Activated CD8-positive, alpha-beta T cell treated with anti-CD3 and anti-CD28 coated beads, Interleukin-2, amount 10 ng/mL, durations not matched to agents 7 days and 5 days (primary cell): ENCODE measurements around the gene CD247. TPM values are rescaled to one million over a fixed set of nuclear protein-coding genes. Genes with fewer than 3 reads are reported as not detected.

Source experiments
- total RNA-seq, 2 experiments: library from RNA; stranded (reverse); gene quantifications; one replicate each; pipeline ENCODE4 v1.2.3, GENCODE V29; 2021

Gene CD247
- total RNA-seq, 2 experiments from 2014 or later: 243 to 251 TPM

Other genes with a start within 250 kb of the CD247 start
- gene CREG1, start 35.2 kb upstream of the CD247 start, total RNA-seq: 1 to 10 TPM; 7.3 to 7.7 TPM
- gene RCSD1, start 111.7 kb upstream of the CD247 start, total RNA-seq: 100 to 1,000 TPM; 143 to 145 TPM
- 10 to 100 TPM; 12.5 to 13.6 TPM for gene MPZL1, start 203.5 kb upstream of the CD247 start, total RNA-seq